ENCODE data around the gene PLOD2.
A peak's percentile ranks its signal among the peaks of the same experiment; 100 is the strongest.

Gene PLOD2

DNA sequence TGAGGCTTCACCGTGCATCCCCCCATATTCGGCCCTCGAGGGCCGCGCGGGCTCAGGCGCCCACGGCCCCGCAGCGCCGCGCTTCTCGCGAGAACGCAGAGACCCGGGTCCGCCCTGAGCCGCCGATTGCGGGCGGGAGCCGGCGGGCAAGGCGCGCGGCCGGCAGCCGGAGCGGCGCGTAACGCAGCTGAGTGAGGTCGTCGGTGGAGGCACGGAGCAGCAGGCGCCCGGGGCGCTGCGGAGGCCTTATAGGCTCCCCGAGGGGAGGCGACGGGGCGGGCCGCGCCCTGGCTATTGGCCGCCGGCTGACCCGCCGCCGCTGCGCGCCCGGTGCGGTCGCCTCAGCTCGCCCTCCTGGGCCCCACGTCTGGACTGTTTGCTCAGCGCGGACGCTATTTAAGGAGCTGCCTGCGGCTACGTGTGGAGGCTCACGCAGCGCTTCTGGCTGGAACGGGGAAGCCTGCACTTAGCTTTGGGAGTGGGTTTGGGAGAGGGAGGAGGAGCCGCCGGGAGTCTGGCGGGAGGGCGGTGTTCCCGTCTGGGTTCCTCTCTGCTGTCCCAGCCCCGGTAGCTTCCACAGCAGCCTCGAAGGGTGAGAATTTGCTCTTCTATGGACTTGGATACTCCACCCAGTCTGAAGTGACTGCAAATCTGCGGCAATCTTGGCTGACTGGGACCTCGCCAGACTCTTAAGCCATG lies at the start of gene PLOD2:
Gene PLOD2, minus strand, starts transcription at position 221 of the 699 bp plus-strand sequence. Its CDS starts 195 bp downstream, at position 26.
- DNase-seq (ENCODE audit: extremely low read depth, low read depth): peak; percentile 72
- TF ChIP-seq, protein P1, sequence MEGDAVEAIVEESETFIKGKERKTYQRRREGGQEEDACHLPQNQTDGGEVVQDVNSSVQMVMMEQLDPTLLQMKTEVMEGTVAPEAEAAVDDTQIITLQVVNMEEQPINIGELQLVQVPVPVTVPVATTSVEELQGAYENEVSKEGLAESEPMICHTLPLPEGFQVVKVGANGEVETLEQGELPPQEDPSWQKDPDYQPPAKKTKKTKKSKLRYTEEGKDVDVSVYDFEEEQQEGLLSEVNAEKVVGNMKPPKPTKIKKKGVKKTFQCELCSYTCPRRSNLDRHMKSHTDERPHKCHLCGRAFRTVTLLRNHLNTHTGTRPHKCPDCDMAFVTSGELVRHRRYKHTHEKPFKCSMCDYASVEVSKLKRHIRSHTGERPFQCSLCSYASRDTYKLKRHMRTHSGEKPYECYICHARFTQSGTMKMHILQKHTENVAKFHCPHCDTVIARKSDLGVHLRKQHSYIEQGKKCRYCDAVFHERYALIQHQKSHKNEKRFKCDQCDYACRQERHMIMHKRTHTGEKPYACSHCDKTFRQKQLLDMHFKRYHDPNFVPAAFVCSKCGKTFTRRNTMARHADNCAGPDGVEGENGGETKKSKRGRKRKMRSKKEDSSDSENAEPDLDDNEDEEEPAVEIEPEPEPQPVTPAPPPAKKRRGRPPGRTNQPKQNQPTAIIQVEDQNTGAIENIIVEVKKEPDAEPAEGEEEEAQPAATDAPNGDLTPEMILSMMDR (IDR thresholded peaks at IDR 0.05; ENCODE audit: low read depth, low read length): no peak

DNA sequence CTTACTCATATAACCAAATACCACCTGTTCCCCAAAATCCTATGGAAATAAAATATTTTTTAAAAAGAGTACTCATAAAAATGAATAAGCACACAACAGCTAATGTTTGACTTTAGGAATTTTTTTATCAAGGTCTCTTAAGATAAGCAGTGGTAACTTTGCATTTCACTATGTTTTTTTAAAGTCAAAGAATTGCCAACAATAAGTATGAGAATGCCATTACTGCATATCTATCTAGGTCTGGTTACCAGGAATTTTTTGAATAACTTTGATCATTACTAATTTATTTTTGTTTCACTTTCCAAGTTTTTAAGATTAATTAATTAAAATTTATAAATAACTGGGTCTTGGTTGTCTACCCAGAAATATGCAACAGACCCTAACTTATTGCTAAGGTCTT lies 48.4 kb upstream of the PLOD2 start:
- TF ChIP-seq, protein P1 (IDR thresholded peaks at IDR 0.05; ENCODE audit: low read depth, low read length): no peak
- DNase-seq (ENCODE audit: extremely low read depth, low read depth): no peak

DNA sequence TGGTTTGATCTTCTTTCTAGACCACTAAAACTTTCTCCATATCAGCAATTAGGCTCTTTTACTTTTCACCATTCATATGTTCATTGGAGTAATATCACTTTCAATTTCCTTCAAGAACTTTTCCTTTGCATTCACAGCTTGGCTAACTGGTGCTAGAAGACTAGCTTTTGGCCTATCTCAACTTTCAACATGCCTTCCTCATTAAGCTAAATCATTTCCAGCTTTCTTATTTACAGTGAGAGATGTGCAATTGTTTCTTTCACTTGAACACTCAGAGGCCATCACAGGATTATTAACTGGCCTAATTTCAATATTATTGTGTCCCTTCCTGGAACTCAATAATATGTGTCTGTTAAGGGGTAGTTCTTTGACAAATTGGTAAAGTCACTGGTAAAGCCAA lies 42.8 kb upstream of the PLOD2 start:
- peak; percentile 29 for DNase-seq (ENCODE audit: extremely low read depth, low read depth)
- TF ChIP-seq, protein P1 (IDR thresholded peaks at IDR 0.05; ENCODE audit: low read depth, low read length): no peak

DNA sequence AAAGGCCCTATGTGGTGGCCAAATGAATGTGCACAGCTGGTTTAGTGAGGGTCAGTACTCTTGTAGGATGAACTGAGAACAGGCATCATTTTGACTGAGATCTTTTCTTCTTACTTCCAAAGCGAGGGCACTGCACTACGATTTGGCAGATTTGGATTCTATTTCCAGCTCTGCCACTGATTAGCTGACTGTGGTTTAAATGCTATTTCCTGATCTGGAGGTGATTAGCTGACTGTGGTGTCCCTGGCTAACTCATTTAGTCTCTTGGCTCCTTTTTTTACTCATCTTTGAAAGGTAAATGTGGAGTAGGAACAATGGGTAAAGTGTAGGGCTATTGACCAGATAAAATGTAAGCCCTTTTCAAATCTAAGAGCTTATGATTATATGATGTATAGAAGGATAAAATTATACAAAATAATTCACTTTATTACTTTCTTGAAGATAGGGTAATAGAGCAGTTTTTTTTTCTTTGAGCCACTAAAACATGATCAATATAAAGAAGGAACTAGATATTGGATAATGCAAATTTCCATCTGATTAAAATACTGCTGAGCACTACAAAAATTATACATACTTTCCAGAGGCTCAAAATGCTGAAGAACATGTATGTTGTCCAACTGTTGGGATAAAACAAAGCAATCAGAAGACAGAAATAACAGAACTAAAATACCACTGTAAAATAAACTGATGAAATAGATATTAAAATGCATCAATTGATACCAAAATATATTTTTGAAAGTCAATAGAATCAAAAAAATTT lies 39.7 kb upstream of the PLOD2 start:
- DNase-seq (ENCODE audit: extremely low read depth, low read depth): peak; percentile 8
- TF ChIP-seq, protein P1 (IDR thresholded peaks at IDR 0.05; ENCODE audit: low read depth, low read length): no peak

DNA sequence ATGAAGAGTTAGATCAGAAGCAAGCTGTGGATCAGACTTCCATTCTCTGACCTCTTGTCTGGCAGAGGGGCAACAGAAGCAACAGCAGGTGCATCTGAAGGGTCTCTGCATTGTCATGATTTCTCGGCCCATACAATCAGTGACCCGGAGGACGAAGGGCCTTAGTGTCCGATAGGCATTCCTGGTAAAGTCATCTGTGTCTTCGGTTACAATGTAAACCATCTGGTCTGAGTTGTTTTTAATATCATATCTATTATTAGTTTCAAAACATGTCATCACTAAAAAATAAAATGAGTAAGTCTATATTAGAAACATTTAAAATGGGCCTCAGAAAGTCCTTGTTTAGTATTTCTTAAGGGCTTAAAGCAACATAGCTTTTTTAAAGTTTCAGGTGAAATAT lies 38.8 kb upstream of the PLOD2 start:
- no peak for DNase-seq (ENCODE audit: extremely low read depth, low read depth)
- TF ChIP-seq, protein P1 (IDR thresholded peaks at IDR 0.05; ENCODE audit: low read depth, low read length): no peak

DNA sequence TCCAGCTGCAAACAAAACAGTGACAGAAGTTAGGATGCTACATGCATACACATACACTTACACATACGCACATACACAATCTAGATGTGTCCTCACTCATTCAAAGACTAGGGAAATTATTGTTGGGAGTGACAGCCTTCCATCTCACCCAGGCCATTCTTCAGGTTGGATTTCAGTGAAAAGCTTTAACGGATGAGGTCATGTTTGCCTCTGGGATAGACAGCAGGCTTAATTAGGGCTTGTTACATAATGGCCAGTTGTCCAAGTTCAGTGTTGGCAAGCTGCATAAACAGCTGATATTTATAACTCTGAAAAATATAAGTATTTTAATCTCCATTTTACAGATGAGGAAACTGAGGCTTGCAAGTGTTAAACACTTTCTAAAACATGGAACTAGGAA lies 35.8 kb upstream of the PLOD2 start:
- TF ChIP-seq, protein P1 (IDR thresholded peaks at IDR 0.05; ENCODE audit: low read depth, low read length): no peak
- no peak for DNase-seq (ENCODE audit: extremely low read depth, low read depth)

DNA sequence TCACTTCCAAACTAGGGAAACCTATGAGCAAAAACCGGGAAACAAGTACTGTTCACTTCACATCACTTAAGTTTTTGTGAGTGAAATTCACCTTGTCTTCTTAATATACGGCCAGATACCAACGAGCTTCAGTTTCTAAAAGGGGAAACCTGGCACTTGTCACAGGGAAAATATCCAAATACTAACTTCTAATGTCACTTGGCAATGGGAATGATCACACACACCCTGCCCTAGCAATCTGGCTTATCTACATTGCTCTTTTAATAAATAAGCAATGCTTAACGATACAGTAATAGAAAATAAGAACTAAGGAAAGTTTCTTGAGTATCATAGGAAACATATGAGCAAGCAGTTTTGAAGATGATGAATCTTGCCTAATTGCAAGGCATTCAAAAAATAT lies 34.6 kb upstream of the PLOD2 start:
- no peak for DNase-seq (ENCODE audit: extremely low read depth, low read depth)
- TF ChIP-seq, protein P1 (IDR thresholded peaks at IDR 0.05; ENCODE audit: low read depth, low read length): no peak

All from AG09319 (cell line).